SKM-1 treated with dmso at 0.1 percent for 144 hours (cell line): ENCODE results near the gene PDIA5.

Experiments used
- DNase-seq: peaks from one replicate; lab custom pipeline; 2025; ENCODE audit not compliant: unreplicated experiment; lab: John Stamatoyannopoulos, UW

The PDIA5 gene

DNA sequence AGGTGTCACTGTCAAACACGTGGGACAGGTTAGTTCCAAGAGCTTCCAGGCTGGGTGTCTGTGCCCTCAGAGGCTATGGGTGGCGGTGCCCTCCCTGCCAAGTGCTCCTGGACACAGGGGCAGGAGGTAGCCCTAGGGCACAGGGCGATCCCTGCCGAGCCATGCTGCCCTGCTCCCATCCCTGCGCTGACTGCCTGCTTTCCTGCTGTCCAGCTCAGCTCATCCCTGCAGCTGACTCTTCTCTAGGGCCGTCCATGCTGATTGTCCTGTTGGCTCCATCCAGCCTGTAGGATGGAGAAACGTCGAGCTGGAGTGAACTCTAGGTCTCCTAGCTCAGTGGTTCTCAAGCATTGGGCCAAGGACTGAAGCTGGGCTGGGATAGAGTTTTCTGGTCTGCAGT, 3.7 kb downstream of the PDIA5 start:
- no peak for DNase-seq

DNA sequence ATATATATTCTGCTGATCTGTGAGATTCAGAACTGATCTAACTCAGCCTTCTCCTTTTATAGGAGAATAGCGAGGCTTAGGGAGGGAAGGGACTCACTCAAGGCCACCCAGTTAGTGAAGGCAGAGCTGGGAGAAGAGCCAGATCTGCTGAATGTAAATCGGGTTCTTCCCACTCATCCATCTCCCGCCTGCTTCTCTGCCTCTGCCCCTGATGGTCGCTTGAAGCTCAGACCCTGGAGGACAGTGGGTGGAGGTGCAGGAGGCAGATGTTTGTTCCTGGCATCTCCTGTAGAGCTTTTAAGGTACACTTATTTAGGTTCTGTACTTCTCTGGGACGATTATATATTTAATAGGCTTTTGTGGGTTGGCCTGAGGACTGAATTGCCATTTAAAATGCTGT, 4.3 kb downstream of the PDIA5 start:
- DNase-seq = no peak

DNA sequence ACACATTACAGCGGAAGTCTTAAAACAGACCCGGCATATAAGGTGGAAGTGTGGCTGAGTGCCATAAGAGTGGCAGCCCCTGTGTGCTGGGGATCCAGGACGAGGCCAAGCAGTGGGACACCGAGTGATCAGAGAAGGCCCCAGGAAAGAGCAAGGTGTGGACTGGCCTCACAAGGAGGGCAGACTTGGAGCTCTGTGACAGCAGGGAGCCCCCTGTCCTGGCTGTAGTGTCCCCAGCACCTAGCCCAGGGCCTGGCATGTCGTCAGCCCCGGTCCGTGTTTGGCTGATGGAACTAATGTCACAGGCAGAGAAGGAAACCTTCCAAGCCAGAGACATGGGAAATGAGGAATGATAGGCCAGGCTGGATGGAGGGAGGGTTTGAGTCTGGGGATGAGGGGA, 4.8 kb downstream of the PDIA5 start:
- no peak for DNase-seq

DNA sequence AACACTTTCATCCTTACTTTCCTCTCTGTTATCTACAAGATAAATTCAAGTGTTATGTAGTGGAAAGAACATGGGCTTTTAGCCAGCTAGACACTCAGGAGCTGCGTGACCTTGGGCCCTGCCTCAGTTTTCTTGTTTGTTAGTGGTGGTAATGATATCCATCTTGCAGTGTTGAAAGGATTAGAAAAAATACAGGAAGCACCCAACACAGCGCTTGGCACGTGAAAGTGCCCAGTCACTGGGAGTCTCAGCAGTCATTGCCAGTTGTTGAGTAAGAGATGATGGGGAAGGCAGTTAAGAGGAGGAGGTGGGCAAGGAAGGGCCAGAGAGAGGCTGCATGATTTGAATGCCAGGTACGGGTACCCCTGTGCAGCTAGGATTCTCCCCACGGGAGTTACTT, 5.3 kb downstream of the PDIA5 start:
- DNase-seq = no peak

DNA sequence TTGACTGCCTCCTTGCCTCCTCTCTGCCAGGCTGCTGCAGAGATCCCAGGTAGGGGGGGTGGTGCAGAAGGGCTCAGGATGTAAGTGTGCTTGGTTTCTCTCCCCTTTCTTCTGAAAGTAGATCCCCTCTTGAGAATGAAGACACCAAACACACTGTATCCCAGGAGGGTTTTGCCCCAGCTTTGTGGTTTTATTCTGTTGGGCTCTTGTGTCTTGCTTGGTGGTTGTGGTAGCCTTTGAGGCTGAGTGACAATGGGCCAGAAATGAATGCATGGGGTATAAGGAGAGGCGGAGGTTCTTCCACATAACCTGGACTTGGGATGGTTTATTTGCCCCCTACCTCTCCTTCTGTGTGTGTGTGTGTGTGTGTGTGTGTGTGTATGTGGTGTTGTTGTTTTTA, 5.7 kb downstream of the PDIA5 start:
- no peak for DNase-seq

DNA sequence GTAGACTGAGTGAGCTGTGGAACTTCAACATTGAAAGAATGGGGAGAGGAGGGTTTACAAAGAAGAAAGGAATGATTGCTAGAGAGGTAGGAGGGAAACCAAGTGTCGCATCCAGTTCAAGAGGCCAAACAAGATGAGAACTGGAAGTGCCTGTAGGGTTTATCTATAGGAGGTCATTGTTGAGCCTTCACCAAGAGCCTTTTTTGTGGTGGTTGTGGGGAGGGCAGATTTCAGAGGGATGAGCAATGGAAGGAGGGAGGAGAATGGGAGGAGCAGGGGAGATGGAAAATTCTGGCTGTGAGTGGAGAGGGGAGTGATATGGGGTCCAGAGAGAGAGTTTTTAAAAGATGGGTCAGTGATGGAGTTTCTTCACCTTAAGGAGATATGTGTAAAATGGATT, 8.5 kb downstream of the PDIA5 start:
- no peak for DNase-seq

DNA sequence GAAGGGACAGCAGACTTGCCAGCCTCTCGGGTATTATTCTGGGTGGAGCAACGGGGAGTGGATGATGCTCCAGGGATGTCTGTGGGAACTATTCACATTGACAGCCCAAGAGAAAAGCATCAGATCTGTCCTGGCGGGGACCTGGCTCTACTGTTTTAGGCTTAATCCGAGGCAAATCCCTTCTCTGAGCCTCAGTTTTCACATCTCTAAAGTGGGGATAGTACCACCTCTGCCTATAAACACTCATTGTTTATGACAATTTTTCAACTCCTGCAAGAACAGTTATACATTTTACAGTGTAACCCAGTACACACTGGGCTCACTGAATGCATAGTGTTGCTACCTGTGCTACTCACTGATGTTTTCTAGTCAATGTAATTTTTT, 9.3 kb downstream of the PDIA5 start:
- no peak for DNase-seq

DNA sequence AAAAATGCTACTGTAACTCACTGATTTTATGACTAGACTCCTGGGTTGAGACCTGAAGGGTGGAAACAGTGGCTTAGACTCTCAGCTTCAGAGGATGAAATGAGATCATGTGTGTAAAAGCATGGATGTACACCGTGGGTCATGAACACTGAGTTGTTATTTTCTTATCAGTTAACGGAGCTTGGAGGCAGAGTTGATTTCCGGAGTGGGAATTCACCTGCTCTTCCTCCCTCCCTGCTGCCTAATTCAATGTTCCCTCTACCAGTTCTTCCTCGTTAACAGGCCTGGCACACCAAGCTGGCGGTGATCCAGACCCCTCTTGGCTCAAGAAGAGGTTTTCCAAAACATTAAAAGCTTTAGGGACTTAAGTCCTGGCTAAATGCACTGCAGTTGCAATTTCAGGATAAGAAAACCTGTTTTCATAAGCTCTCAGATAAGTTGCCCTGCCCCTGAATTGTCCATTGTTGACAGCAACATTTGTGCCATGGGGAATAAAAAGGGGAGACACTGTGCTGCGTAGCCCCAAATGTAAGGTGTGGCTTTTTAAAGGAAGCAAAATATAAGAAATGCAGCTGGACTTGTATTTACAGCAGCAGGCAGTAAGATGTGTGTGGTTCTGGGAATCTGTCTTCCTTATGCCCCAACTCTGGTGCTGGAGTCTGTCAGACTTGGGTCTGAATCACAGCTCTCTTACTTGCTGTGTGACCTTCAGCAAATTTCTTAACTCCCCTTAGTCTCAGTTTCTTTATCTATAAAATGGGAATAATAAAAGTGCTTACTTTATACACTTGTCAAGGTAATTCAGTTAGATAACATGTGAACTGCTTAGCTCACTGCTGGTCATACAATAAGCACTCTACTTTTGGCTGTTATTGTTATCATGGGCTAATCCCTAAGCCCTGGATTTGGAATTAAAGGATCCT, 9.9 kb downstream of the PDIA5 start:
- DNase-seq = no peak

DNA sequence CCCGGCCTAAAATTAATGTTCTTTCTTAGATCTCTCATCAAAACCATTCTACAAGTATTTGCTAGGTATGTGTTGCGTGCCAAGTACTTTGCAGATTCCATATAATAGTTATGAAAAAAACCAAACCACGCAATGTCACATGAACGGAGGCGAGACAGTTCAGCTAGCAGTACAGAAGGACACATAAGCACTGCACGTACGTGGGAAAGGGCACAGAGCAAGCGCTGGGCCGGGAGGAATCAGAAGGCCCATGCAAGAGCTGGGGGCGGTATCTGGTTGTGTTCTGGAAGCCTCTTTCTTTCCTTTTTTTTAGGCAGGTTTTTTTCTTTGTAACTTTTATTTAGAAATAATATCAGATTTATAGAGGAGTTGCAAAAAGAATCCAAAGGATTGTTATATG, 11.3 kb downstream of the PDIA5 start:
- no peak for DNase-seq

DNA sequence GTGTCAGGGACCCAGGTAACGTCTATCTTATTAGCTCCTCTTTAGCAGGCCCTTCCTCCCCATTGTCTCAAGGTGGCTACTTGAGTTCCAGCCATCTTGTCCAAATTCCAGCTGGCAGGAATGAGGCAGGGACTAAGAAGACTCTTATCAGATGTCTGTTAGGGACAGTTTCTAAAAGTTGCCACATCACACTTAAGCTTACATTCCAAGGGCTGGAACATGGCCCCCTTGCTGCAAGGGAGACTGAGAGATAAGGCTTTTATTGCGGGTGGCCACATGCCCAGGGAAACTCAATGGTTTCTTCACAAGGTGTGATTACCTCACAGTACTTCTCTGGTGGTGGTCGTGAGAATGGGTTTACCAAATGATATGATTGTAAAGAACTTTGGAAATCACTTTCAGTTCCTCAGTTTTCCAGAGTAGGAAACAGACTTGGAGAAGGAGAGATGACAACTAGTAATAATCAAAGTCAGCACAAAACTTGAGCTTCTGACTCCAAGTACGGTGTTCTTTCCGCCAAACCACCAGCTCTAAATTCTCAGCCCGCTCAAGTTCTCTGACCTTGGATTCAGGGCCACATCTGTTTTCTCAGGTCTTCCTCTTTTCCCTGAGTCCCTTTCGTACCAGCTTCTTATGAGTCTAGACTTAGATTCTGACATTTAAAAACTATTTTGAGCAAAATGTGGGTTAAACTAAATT, 14.2 kb downstream of the PDIA5 start:
- peak; percentile 17 for DNase-seq

DNA sequence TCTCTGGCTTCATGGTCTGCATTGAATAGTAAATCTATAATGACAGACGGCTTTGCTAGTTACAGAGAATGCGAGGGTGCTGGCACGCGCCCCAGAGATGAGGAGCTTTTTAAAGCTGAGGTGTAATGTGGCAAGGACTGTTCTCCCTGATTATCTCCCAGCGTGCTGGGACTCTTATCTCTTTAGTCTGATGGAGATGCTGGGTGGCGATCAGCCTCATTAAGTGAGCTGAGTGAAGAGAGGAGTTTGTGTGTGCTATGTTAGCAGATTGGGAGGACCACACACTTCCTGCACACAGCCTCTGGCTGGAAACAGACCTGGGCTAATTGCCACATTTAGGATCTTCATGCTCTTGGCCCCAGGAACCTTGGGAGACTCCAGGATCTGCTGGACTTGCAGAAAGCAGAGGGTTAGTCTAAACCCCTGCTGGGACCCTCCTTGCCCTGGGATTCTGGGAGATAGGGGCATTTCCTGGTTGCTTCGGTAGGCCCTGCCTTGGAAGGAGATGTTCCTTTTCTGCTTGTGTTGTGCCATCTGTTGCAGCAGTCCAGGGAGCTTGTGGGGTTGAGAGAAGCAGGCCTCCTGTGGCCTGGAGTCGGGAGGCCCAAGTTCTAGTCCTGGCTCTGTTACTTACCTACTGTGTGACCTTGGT, 15.0 kb downstream of the PDIA5 start:
- no peak for DNase-seq

DNA sequence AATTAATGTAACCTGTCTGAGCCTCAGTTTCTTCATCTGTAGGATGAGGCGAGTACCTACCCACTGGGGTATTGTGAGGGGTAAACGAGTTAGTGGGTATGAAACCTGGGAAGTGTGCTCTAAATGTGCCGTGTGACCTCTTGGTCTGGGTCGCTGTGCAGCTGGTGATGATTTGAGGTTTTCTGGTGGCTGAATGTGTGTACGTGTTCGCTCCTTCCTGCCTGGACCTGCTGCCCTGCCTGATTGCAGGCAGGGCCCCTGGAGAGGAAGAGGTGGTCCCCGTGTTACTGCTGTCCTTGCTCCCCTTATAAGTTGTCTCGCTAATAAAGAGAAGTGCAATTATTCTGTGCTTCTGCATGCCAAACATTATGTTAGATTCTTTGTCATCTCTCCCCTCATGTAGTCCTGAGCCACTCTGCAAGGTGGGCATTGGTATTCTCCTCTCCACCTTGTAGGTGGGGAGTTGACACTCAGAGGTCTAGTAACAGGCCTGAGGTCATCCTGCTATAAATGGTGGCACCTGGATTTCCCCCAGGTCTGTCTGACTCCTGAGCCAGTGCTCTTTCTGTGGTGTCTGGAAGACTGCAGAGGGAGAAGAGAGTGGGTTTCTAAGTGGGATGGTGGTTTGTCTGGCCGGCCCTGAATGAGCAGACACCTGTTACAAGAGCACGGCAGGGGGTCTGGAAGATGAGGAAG, 15.7 kb downstream of the PDIA5 start:
- DNase-seq = no peak

DNA sequence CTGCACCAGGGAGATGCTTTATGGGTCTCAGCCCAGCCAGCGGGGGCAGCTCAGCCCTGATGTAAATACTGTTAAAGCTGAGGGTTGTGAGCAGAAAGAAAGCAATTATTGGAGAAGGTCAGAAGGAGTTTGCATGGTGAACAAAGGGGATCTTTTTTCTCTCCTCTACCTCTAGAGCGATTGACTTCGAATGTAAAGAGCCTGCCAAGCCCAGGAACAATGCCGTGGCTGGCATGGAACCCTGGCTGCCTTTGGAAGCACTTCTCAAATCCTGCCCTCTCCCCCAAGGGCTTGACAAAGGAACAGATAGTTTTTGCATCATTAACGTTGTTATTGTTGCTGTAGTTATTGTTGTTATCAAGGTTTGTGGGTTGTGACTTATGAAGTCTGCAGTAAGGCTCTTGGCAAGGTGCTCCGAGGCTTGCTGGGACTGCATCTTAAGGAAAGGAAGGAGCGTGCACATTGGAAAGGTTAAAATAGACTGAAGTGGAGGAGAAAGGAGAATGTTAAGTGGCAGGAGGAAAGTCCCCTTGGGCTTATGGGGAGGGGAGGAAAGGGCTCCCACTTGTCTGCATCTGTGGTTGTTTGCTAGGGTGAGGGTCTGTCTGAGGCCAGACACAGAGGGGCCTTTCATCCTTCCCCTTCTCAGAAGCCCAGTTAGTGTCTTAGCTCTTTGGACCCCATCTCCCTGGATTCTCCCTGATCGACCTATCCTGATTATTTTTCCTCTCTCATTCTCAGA, 16.7 kb downstream of the PDIA5 start:
- DNase-seq = no peak

DNA sequence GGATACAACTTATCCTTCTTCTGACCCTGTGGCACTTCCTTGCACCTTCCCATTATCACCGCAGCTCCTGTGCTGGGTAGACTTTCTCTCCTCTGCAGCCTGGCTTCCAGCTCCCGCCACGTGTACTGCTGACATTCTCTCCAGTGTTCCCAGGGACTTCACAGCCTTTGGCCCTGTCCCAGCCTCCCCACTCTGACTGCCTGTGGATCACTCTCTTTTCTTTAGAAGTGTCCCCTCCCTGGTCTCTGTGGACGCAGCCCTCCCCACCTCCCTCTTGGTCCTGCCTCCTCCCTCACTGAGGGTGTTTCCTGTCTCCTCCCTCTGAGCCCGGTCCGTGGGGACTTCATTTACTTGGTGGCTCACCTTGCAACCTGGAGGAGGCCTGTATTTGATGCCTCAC, 17.4 kb downstream of the PDIA5 start:
- DNase-seq = no peak

DNA sequence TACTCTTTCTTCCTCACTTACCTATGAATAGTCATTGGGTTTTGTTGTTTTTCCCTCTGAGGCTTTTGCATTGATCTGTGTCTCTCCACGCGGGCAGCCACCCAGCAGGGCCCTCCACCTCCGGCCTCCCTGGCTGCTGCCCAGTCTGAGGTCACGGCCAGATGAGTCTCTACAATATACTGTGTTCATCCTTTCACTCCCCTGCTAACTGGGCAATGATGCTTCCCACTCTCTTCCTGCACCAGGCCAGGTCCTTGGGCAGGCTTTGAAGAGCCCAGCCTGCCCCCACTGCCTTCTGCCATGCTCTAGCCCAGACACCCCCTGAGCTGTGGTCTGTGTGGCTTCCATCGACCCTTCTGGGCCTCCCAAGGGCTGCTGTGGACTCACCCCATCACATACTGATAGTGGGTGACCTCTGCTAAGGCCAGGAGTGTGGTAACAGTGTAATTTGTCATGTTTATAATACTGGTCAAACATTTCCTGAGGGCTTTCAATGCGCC, 18.0 kb downstream of the PDIA5 start:
- DNase-seq = no peak

DNA sequence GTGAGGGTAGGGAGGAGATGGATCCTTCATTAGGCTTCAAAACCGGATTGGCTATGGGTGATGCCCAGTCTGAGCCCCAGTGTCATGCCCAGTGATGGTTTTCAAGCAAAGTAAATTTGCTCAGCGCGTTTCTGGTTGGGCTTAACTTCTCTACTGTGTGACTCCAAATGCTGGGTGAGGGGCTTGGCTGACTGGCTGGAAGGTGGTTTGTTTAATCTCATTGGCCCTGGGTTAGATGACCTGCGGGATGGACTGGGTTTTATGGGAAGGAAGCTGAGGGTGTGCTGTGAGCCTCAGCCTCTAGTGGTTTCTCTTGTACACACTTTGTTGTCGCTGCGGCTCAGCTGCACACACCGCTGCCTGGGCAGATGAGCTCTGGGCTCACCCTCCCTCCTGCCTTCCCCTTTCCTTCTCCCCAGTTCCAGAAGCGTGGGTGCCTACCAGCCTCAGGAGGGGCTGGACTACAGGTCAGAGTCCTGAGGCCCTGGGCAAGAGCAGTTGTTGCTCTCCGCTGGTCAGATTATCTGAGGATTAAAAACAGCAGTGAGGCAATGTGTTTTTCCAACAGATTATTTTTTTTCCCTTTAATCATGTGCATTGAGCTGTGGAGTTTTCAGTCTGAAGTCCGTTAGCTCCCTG, 18.6 kb downstream of the PDIA5 start:
- no peak for DNase-seq

DNA sequence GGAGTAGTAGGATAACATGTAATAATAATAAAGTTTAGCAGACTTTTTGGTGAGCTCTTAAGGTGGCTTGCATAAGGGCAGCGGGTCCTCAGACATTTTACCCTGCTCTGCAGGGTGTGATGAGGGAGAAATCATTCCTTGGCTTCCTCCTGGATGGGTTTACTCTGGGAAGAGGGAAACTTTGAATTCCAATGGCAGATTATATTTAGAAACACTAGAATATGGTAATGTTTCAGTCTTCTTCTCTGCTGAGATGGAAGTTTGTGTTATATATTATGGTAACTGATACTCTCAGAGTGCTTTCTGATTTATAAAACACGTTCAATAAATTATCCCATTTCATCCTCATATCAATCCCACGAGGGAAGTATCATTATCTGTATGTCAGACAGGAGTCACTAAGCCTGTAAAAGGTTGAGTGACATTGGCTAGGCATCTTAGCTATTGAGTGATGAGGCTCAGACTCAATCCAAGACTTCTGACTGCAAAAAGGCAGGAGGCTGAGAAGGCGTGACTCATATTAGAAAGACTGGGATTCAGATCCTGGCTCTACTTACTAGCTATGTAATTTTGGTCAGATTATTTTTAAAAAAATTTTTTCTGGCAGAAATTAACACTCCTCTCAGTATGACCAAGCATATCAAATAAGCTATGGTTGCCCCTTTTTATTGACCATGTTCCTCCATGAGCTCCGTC, 19.3 kb downstream of the PDIA5 start:
- DNase-seq = no peak

DNA sequence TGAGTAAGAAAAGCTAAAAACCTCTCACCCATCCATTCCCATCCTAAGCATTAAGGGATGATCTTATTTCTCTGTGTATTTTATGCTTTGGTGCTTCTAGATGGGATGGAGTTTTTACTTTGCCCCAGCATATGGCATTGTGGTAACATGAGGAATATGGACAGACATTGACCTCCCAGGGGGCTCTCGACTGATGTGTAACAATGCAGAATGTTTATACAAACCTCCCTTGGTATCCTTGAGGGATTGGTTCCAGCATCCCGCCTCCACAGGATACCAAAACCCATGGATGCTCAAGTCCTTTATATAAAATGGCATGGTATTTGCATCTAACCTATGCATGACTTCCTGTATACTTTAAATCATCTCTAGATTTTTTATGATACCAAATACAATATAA, 21.6 kb downstream of the PDIA5 start:
- no peak for DNase-seq

DNA sequence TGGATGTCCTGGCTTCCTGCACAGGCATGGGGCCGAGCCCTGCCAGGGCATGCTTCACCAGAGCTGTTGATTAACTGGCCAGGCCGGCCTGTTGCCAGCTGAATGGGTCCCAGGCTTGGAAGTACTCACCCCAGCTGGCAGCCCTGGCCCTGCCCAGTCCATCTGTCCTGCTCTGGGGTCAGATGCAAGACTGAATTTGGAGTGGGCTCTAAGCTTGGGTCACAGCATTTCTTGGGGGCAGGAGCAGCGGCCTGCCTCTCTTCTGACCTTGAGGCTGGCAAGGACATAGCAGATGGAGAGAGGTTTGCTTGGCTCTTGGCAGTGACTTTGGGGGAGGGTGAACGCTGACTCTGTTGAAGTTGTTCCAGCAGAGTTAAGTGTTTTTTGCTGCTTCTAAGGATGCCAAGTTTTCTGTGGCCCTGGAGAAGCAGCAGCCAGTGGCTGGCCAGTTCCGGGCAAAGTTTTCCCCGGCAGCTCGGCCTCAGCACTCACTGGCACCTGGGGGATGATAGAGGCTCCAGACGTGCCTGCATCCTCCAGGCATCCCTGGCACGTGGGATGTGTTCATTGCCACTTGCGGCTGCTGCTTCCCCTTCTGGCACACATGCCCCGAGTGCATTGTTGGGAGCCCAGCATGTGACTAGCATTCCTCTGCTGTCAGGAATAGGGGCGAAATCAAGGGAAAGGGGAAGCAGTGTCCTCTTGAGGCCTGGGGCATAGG, 22.9 kb downstream of the PDIA5 start:
- DNase-seq = no peak
